Measurements from ENCODE around the gene PRR15. TPM values are rescaled to one million over a fixed set of nuclear protein-coding genes. Genes with fewer than 3 reads are reported as not detected.
A peak's percentile ranks its signal among the peaks of the same experiment; 100 is the strongest.

PRR15 gene
- total RNA-seq, 4 donors from 2014 or later, result 23.1 to 242 (median 145) TPM

GRCh38 chr7:29572558-29572957 is 8.9 kb downstream of the PRR15 start:
- Histone ChIP-seq H3K9me3 (peaks cover 0 to 5% (median 0%) of the 10 kb centered on the region in 4 donors), H3K4me3 (no peak overlapping the region), H3K27ac (no peak overlapping the region), H3K36me3 (no peaks in the 10 kb centered on the region), H3K27me3 (no peaks in the 10 kb centered on the region), H3K4me1 (no peaks in the 10 kb centered on the region)
- no peak for TF ChIP-seq POLR2A (IDR thresholded peaks at IDR 0.05)
- TF ChIP-seq, protein P1, sequence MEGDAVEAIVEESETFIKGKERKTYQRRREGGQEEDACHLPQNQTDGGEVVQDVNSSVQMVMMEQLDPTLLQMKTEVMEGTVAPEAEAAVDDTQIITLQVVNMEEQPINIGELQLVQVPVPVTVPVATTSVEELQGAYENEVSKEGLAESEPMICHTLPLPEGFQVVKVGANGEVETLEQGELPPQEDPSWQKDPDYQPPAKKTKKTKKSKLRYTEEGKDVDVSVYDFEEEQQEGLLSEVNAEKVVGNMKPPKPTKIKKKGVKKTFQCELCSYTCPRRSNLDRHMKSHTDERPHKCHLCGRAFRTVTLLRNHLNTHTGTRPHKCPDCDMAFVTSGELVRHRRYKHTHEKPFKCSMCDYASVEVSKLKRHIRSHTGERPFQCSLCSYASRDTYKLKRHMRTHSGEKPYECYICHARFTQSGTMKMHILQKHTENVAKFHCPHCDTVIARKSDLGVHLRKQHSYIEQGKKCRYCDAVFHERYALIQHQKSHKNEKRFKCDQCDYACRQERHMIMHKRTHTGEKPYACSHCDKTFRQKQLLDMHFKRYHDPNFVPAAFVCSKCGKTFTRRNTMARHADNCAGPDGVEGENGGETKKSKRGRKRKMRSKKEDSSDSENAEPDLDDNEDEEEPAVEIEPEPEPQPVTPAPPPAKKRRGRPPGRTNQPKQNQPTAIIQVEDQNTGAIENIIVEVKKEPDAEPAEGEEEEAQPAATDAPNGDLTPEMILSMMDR (IDR thresholded peaks at IDR 0.05), result no peak
- no peak for DNase-seq

GRCh38 chr7:29573567-29573966 is 9.9 kb downstream of the PRR15 start:
- no peaks in the 10 kb centered on the region for H3K4me1 ChIP-seq
- no peak overlapping the region for H3K27ac ChIP-seq
- no peak overlapping the region for H3K4me3 ChIP-seq
- DNase-seq, result no peak
- H3K9me3 ChIP-seq, result peaks cover 0 to 9% (median 2%) of the 10 kb centered on the region in 4 donors
- H3K27me3 ChIP-seq, result no peaks in the 10 kb centered on the region
- no peaks in the 10 kb centered on the region for H3K36me3 ChIP-seq
- no peak for TF ChIP-seq POLR2A (IDR thresholded peaks at IDR 0.05)
- TF ChIP-seq, protein P1 (IDR thresholded peaks at IDR 0.05), result no peak

DNA sequence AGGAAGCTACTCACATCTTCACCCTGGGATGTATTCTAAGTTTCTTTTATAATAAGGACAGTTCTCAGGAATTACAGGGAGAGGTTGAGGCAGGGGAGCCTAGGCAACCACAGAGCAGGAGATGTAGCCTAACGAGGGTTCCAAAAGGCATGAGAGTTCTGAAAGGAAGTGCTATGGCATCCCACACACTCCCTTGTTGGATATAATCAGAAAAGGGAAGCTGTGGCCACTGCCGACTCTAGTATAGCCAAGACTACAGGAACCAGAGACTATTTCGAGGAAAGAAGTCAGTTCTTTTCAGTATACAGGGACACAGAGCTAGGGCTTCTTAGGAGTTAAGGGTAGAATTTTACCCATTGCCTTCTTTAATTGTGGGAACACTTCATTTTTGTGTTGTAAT is 11.0 kb downstream of the PRR15 start:
- no peaks in the 10 kb centered on the region for H3K27me3 ChIP-seq
- no peaks in the 10 kb centered on the region for H3K4me1 ChIP-seq
- no peak for TF ChIP-seq POLR2A (IDR thresholded peaks at IDR 0.05)
- TF ChIP-seq, protein P1 (IDR thresholded peaks at IDR 0.05), result no peak
- no peaks in the 10 kb centered on the region for H3K36me3 ChIP-seq
- no peak overlapping the region for H3K27ac ChIP-seq
- H3K4me3 ChIP-seq, result no peak overlapping the region
- no peak for DNase-seq
- H3K9me3 ChIP-seq, result peaks cover 0 to 9% (median 2%) of the 10 kb centered on the region in 4 donors

GRCh38 chr7:29587195-29587808 is 23.7 kb downstream of the PRR15 start:
- no peak overlapping the region for H3K4me3 ChIP-seq
- H3K9me3 ChIP-seq, result no peaks in the 10 kb centered on the region
- peak overlapping the region in 2 of 4 donors; percentile 63 to 76 for H3K27ac ChIP-seq
- peaks cover 0 to 15% (median 0%) of the 10 kb centered on the region in 4 donors for H3K4me1 ChIP-seq
- TF ChIP-seq POLR2A (IDR thresholded peaks at IDR 0.05), result no peak
- TF ChIP-seq, protein P1 (IDR thresholded peaks at IDR 0.05), result no peak
- H3K27me3 ChIP-seq, result no peaks in the 10 kb centered on the region
- no peak for DNase-seq
- H3K36me3 ChIP-seq, result no peaks in the 10 kb centered on the region

DNA sequence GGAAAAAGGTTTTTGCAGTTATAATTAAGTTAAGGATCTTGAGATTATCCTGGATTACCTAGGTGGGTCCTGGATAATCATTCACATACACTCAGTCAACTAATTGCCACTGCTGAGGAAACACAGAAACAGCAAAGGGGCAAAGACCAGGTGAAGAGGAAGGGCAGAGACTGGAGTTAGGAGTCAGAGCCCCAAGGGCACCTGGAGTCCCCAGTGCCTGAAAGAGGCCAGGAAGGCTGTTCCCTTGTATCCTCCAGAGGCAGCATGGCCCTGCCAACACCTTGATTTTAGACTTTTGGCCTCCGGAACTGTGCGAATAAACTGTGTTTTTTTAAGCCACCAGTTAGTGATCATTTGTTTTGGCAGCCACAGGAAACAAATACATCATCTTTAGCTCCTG is 24.6 kb downstream of the PRR15 start:
- Histone ChIP-seq H3K4me3 (no peak overlapping the region), H3K36me3 (no peaks in the 10 kb centered on the region), H3K9me3 (no peaks in the 10 kb centered on the region), H3K4me1 (peaks cover 0 to 15% (median 0%) of the 10 kb centered on the region in 4 donors), H3K27me3 (no peaks in the 10 kb centered on the region), H3K27ac (peak overlapping the region in 3 of 4 donors; percentile 46 to 76 (median 63))
- peak in 2 of 3 donors; percentile 54 to 67 for DNase-seq
- no peak for TF ChIP-seq POLR2A (IDR thresholded peaks at IDR 0.05)
- TF ChIP-seq, protein P1 (IDR thresholded peaks at IDR 0.05), result peak in 1 of 6 experiments; percentile 26

Data from Peyer's patch (tissue), 4 donors.